Heart left ventricle (tissue), 13 donors: ENCODE results near the gene TNS1.

Experiments used
- POLR2A ChIP-seq, 2 donors: fragments of 450-650 bp; IDR thresholded peaks; one replicate each; pipeline ENCODE4 v1.6.1; 2017; ENCODE audit warnings: antibody characterized with exemption in 2 of 2, mild to moderate bottlenecking in 2 of 2, moderate library complexity in 2 of 2
- TF ChIP-seq, protein P1 (sequence below), 12 donors: fragments of 200-600 bp; sonication (generic) in 4 of 12; IDR thresholded peaks; one replicate each; pipeline versions ENCODE4 v1.5.0 to v1.8.0; 2018 to 2022; ENCODE audit warnings: antibody characterized with exemption in 12 of 12, mild to moderate bottlenecking in 5 of 12
- donor health status: ischemic (EF 13 %, LVEDD 7.1; RV severe dilation, severe dysfunction).
- donor health status: DM: no; HTN: yes; CAD: no.
- donor health status: DM: no; HTN: no; CAD: no.
- donor health status: ischemic (EF 25% LVEDD 6.9; RV normal size, moderate dysfunction).
- donor health status: ischemic (EF 25% LVEDD 5.7; RV mildly dilated, moderate dysfunction).
- donor health status: ischemic (EF 35%, LVEDD 5.7; RV mildly dilated, moderate dysfunction).
- donor health status: nonischemic (EF 11% LVEDD 7.7; RV severe dilation, severe dysfunction).
- donor health status: DM: yes; HTN: yes; CAD: no.
- donor health status: PGD.
- donor health status: ischemic (EF 29% LVEDD 5.4; RV normal size, mild dysfunction).
- donor health status: nonischemic (EF 23%, LVEDD 6.1; RV moderate dilation, normal function).

DNA sequence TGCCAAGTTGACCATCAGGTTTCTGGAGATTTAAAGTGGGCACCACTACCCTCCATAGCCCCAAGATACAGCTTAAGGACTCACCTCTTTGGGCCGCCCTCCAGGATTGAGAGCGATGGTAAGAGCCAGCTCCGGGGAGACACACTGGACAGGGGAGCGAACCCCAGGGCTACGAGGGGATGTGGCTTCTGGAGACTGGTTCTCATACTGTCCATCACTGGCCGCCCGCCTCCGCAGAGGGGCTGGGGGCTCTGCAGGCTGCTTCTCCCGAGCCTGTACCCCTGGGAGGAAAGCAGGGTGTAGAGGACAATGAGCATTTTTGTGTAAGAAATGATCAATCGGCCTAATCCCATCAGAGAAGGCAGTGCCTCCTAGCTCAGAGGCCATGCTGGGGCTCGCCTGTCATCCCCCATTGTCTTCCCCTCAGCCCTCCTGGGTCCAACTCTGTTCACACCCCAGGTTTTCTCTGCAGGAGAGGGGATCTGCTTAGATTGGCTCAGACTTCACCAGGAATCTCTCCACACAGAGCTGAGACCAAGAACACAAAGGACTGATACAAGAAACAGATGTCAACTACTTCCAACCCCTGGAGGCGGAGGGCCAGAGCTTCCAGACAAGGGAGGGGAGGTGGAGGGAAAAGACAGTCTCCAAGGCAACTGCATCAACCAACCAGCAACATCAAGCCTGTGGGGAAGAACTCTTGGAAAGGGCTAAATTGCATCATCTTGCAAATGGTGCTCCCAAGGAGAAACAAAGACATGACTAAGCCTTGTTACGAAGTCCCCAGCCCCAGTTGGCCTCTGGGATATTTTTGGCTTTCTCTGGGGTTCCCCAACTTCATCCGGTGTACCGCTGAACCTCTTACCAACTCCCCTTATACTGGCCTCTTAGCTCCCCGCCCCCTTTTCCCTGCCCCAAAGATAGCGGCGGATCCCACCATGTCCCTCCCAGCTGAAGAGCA, 166.6 kb downstream of the TNS1 start:
- TF ChIP-seq, protein P1, sequence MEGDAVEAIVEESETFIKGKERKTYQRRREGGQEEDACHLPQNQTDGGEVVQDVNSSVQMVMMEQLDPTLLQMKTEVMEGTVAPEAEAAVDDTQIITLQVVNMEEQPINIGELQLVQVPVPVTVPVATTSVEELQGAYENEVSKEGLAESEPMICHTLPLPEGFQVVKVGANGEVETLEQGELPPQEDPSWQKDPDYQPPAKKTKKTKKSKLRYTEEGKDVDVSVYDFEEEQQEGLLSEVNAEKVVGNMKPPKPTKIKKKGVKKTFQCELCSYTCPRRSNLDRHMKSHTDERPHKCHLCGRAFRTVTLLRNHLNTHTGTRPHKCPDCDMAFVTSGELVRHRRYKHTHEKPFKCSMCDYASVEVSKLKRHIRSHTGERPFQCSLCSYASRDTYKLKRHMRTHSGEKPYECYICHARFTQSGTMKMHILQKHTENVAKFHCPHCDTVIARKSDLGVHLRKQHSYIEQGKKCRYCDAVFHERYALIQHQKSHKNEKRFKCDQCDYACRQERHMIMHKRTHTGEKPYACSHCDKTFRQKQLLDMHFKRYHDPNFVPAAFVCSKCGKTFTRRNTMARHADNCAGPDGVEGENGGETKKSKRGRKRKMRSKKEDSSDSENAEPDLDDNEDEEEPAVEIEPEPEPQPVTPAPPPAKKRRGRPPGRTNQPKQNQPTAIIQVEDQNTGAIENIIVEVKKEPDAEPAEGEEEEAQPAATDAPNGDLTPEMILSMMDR (IDR thresholded peaks at IDR 0.05), result no peak
- TF ChIP-seq POLR2A (IDR thresholded peaks at IDR 0.05), result no peak
